Right lobe of liver (tissue), 4 donors: ENCODE results near the gene STPG1.

Experiments
- CTCF ChIP-seq, 4 donors: fragments of 200-600 bp in 3 of 4; fragments of 450-650 bp in 1 of 4; IDR thresholded peaks; one replicate each; pipeline versions ENCODE4 v1.5.1 to v1.8.0; 2016 to 2022; ENCODE audit warnings: antibody characterized with exemption in 4 of 4, mild to moderate bottlenecking in 2 of 4
- POLR2A ChIP-seq: fragments of 450-650 bp; IDR thresholded peaks from one replicate; pipeline ENCODE4 v1.6.1; 2017; ENCODE audit warnings: antibody characterized with exemption, mild to moderate bottlenecking
- donor health status: DM: no; HTN: no; CAD: no.
- donor health status: DM: no; HTN: no; CAD: no.
- donor health status: DM: no; HTN: yes; CAD: no.

- TF ChIP-seq CTCF (IDR thresholded peaks at IDR 0.05): no peak
- TF ChIP-seq POLR2A: no peak
Measured at GRCh38 chr1:24425441-24425840, 11.9 kb upstream of the STPG1 start.
